Measurements from ENCODE around the gene CFAP299. TPM values are rescaled to one million over a fixed set of nuclear protein-coding genes. Genes with fewer than 3 reads are reported as not detected.

CFAP299 gene
- total RNA-seq, 1 experiment from 2014 or later: not detected

DNA sequence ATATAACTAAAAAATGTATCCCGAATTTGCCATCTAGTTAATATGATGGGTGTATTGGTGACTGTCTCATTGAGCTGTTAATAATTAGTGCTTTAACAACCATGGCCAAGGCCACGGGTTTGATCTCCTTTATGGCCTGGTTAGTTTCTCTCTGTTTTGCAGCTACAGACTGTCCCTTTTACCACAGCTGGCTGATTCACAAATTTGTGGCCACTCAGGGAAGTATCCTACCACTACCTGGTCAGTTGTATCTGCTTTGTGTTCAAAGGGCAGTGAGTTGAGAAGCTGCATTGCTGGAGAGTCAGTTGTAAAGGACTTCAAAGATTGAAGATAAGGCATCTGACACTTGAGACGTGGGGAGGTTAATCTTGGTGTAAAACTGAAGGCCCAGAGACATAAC lies 475.9 kb downstream of the CFAP299 start:
- H3K9me2 ChIP-seq (ENCODE audit: insufficient read depth): no peaks in the 10 kb centered on the region; the same call in 1 of the 2 replicates
- ChIA-PET POLR2A (ENCODE audit: unreplicated experiment) (interaction anchor here (0.6 kb wide), 1 partner anchor 545 kb away, joined by 4 read pairs; no protein-coding TSS in a partner anchor), CTCF (no interaction called here)
- TF ChIP-seq, protein P1, sequence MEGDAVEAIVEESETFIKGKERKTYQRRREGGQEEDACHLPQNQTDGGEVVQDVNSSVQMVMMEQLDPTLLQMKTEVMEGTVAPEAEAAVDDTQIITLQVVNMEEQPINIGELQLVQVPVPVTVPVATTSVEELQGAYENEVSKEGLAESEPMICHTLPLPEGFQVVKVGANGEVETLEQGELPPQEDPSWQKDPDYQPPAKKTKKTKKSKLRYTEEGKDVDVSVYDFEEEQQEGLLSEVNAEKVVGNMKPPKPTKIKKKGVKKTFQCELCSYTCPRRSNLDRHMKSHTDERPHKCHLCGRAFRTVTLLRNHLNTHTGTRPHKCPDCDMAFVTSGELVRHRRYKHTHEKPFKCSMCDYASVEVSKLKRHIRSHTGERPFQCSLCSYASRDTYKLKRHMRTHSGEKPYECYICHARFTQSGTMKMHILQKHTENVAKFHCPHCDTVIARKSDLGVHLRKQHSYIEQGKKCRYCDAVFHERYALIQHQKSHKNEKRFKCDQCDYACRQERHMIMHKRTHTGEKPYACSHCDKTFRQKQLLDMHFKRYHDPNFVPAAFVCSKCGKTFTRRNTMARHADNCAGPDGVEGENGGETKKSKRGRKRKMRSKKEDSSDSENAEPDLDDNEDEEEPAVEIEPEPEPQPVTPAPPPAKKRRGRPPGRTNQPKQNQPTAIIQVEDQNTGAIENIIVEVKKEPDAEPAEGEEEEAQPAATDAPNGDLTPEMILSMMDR (conservative IDR thresholded peaks at IDR 0.05): no peak
- no peak for TF ChIP-seq EZH2 (IDR thresholded peaks at IDR 0.05; ENCODE audit: low read depth)
- no peaks in the 10 kb centered on the region for H3K79me2 ChIP-seq (ENCODE audit: low read depth)
- intact Hi-C loops (cut with micrococcal nuclease; ENCODE audit: unreplicated experiment): no loop called here
- 0 out of 2 replicates have a peak, but pooled peaks cover under 1% of the 10 kb centered on the region for H3K4me1 ChIP-seq (replicated peaks; ENCODE audit: insufficient read depth)
- H3F3A ChIP-seq (ENCODE audit: insufficient read depth, low read depth): no peaks in the 10 kb centered on the region
- no peaks in the 10 kb centered on the region for H3K27me3 ChIP-seq (ENCODE audit: insufficient read depth, low read depth)
- BruUV-seq (replicated peaks): no TSS peak
- no peak overlapping the region for H3K27ac ChIP-seq
- no peak overlapping the region for H3K4me3 ChIP-seq
- no peak overlapping the region for H3K4me2 ChIP-seq
- no peaks in the 10 kb centered on the region for H3K36me3 ChIP-seq (ENCODE audit: low read depth)
- no peak for DNase-seq
- H4K20me1 ChIP-seq (ENCODE audit: insufficient read depth): no peaks in the 10 kb centered on the region
- H3K9me3 ChIP-seq (ENCODE audit: insufficient read depth, low read depth): no peaks in the 10 kb centered on the region
- H2AFZ ChIP-seq: no peak overlapping the region

DNA sequence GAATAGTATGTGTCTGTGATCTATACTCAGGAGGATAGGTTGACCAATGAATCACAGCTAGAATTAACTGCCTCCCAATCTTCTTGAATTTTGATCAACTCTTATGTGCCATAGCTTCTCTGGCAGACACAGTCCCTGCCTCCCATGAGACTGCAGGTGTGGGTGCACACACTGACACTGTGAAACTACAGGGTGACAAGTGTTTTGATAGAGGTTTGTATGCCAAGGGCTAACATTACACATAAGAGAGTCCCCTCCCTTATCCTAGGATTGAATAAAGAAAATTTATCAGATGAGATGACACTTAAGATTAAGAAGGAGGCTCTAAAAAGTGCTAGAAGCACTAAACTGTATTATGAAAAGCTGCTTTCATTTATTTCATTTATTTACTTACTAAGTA lies 476.6 kb downstream of the CFAP299 start:
- no peaks in the 10 kb centered on the region for H3K4me1 ChIP-seq (replicated peaks; ENCODE audit: insufficient read depth)
- DNase-seq: no peak
- ChIA-PET POLR2A (ENCODE audit: unreplicated experiment) (interaction anchor here (0.6 kb wide), 1 partner anchor 544 kb away, joined by 4 read pairs; no protein-coding TSS in a partner anchor), CTCF (no interaction called here)
- H4K20me1 ChIP-seq (ENCODE audit: insufficient read depth): no peaks in the 10 kb centered on the region
- H3K9me3 ChIP-seq (ENCODE audit: insufficient read depth, low read depth): no peaks in the 10 kb centered on the region
- no peak overlapping the region for H3K4me2 ChIP-seq
- intact Hi-C loops (cut with micrococcal nuclease; ENCODE audit: unreplicated experiment): no loop called here
- TF ChIP-seq EZH2 (IDR thresholded peaks at IDR 0.05; ENCODE audit: low read depth): no peak
- TF ChIP-seq, protein P1 (conservative IDR thresholded peaks at IDR 0.05): no peak
- no peak overlapping the region for H3K27ac ChIP-seq
- no peaks in the 10 kb centered on the region for H3F3A ChIP-seq (ENCODE audit: insufficient read depth, low read depth)
- no peaks in the 10 kb centered on the region for H3K27me3 ChIP-seq (ENCODE audit: insufficient read depth, low read depth)
- no peaks in the 10 kb centered on the region for H3K36me3 ChIP-seq (ENCODE audit: low read depth)
- H2AFZ ChIP-seq: no peak overlapping the region
- H3K79me2 ChIP-seq (ENCODE audit: low read depth): no peaks in the 10 kb centered on the region
- H3K4me3 ChIP-seq: no peak overlapping the region
- BruUV-seq (replicated peaks): no TSS peak
- H3K9me2 ChIP-seq (ENCODE audit: insufficient read depth): no peaks in the 10 kb centered on the region; the same call in 1 of the 2 replicates

DNA sequence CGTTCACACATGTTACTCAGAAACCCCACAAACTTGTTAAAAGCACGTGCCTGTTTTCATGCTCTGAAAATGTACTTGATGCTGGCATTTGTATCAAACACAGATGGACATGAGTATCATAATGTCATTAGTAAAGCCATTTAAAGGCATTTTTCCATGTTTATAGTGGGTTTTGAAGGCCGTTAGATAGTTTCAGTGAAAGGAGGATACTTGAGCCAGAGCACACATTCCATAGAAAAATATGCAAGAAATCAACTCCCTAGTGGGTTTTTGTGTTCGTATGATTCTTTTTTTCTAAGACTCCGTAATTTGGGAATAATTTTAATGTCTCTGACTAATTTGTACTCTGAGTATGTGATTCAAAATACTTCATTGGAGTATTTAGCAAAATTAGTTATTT lies 478.7 kb downstream of the CFAP299 start:
- CTCF ChIA-PET: interaction anchor here (0.6 kb wide), 1 partner anchor 173 kb away, joined by 6 read pairs; no protein-coding TSS in a partner anchor
- intact Hi-C loops (cut with micrococcal nuclease; ENCODE audit: unreplicated experiment): no loop called here
- H4K20me1 ChIP-seq (ENCODE audit: insufficient read depth): no peaks in the 10 kb centered on the region
- H3K27ac ChIP-seq: no peak overlapping the region
- POLR2A ChIA-PET (ENCODE audit: unreplicated experiment): no interaction called here
- no peaks in the 10 kb centered on the region for H3K27me3 ChIP-seq (ENCODE audit: insufficient read depth, low read depth)
- H3K9me2 ChIP-seq (ENCODE audit: insufficient read depth): no peaks in the 10 kb centered on the region; the same call in 1 of the 2 replicates
- no peaks in the 10 kb centered on the region for H3K9me3 ChIP-seq (ENCODE audit: insufficient read depth, low read depth)
- no peaks in the 10 kb centered on the region for H3K79me2 ChIP-seq (ENCODE audit: low read depth)
- DNase-seq: no peak
- H2AFZ ChIP-seq: no peak overlapping the region
- H3K4me1 ChIP-seq (replicated peaks; ENCODE audit: insufficient read depth): no peaks in the 10 kb centered on the region
- no TSS peak for BruUV-seq (replicated peaks)
- TF ChIP-seq, protein P1 (conservative IDR thresholded peaks at IDR 0.05): no peak
- no peak for TF ChIP-seq EZH2 (IDR thresholded peaks at IDR 0.05; ENCODE audit: low read depth)
- H3K4me2 ChIP-seq: no peak overlapping the region
- H3F3A ChIP-seq (ENCODE audit: insufficient read depth, low read depth): no peaks in the 10 kb centered on the region
- no peak overlapping the region for H3K4me3 ChIP-seq
- H3K36me3 ChIP-seq (ENCODE audit: low read depth): no peaks in the 10 kb centered on the region
